ENCODE results near the gene NEDD4.
"Not testable (repeated sequence)": the region's sequence is repeated elsewhere in the genome, so short reads cannot be mapped to it uniquely, and the experiment has no call there.

NEDD4 gene

GRCh38 chr15:55799291-55800212 is 193.9 kb downstream of the NEDD4 start:
- H3K4me3 ChIP-seq (ENCODE audit: insufficient read length, low read depth): no peak overlapping the region
- H3K27me3 ChIP-seq (ENCODE audit: insufficient read depth, insufficient read length): no peaks in the 10 kb centered on the region
- H3K4me1 ChIP-seq (ENCODE audit: insufficient read depth, insufficient read length): no peaks in the 10 kb centered on the region
- H3K9me3 ChIP-seq (ENCODE audit: insufficient read depth, low read length): peaks cover 10% of the 10 kb centered on the region
- no peaks in the 10 kb centered on the region for H3K36me3 ChIP-seq (ENCODE audit: insufficient read depth, insufficient read length, low read length)
- DNase-seq (ENCODE audit: low read depth, low spot score): peak; percentile 51
- TF ChIP-seq YY1 (IDR thresholded peaks at IDR 0.05; ENCODE audit: insufficient read depth, insufficient read length): peak; percentile 73
- no peak for TF ChIP-seq SUZ12 (IDR thresholded peaks at IDR 0.05; ENCODE audit: extremely low read depth, insufficient read depth, insufficient read length)
- TF ChIP-seq ZNF274 (IDR thresholded peaks at IDR 0.05; ENCODE audit: low read depth, low read length): no peak
- H3K9ac ChIP-seq (ENCODE audit: insufficient read length, low read depth): no peak overlapping the region

GRCh38 chr15:55796321-55796965 is 197.0 kb downstream of the NEDD4 start:
- no peak overlapping the region for H3K9ac ChIP-seq (ENCODE audit: insufficient read length, low read depth)
- DNase-seq (ENCODE audit: low read depth, low spot score): no peak
- H3K4me3 ChIP-seq (ENCODE audit: insufficient read length, low read depth): no peak overlapping the region

GRCh38 chr15:55795031-55795430 is 198.4 kb downstream of the NEDD4 start:
- Histone ChIP-seq H3K9ac (ENCODE audit: insufficient read length, low read depth) (no peak overlapping the region), H3K4me1 (ENCODE audit: insufficient read depth, insufficient read length) (no peaks in the 10 kb centered on the region), H3K36me3 (ENCODE audit: insufficient read depth, insufficient read length, low read length) (no peaks in the 10 kb centered on the region), H3K4me3 (ENCODE audit: insufficient read length, low read depth) (no peak overlapping the region), H3K9me3 (ENCODE audit: insufficient read depth, low read length) (peaks cover 47% of the 10 kb centered on the region), H3K27me3 (ENCODE audit: insufficient read depth, insufficient read length) (no peaks in the 10 kb centered on the region)
- DNase-seq (ENCODE audit: low read depth, low spot score): no peak
- TF ChIP-seq YY1 (IDR thresholded peaks at IDR 0.05; ENCODE audit: insufficient read depth, insufficient read length) (no peak), ZNF274 (IDR thresholded peaks at IDR 0.05; ENCODE audit: low read depth, low read length) (no peak), SUZ12 (IDR thresholded peaks at IDR 0.05; ENCODE audit: extremely low read depth, insufficient read depth, insufficient read length) (no peak)

More at GRCh38 chr15:55796321-55796965, 197.0 kb downstream of the NEDD4 start:
- Histone ChIP-seq H3K4me1 (ENCODE audit: insufficient read depth, insufficient read length) (no peaks in the 10 kb centered on the region), H3K27me3 (ENCODE audit: insufficient read depth, insufficient read length) (no peaks in the 10 kb centered on the region), H3K9me3 (ENCODE audit: insufficient read depth, low read length) (peaks cover 38% of the 10 kb centered on the region), H3K36me3 (ENCODE audit: insufficient read depth, insufficient read length, low read length) (no peaks in the 10 kb centered on the region)
- TF ChIP-seq SUZ12 (IDR thresholded peaks at IDR 0.05; ENCODE audit: extremely low read depth, insufficient read depth, insufficient read length) (no peak), YY1 (IDR thresholded peaks at IDR 0.05; ENCODE audit: insufficient read depth, insufficient read length) (no peak), ZNF274 (IDR thresholded peaks at IDR 0.05; ENCODE audit: low read depth, low read length) (no peak)

- Histone ChIP-seq H3K9ac (ENCODE audit: insufficient read length, low read depth) (no peak overlapping the region), H3K36me3 (ENCODE audit: insufficient read depth, insufficient read length, low read length) (no peaks in the 10 kb centered on the region), H3K27me3 (ENCODE audit: insufficient read depth, insufficient read length) (no peaks in the 10 kb centered on the region), H3K4me1 (ENCODE audit: insufficient read depth, insufficient read length) (no peaks in the 10 kb centered on the region), H3K4me3 (ENCODE audit: insufficient read length, low read depth) (no peak overlapping the region), H3K9me3 (ENCODE audit: insufficient read depth, low read length) (peaks cover 62% of the 10 kb centered on the region)
- DNase-seq (ENCODE audit: low read depth, low spot score): no peak
- TF ChIP-seq ZNF274 (IDR thresholded peaks at IDR 0.05; ENCODE audit: low read depth, low read length) (no peak), SUZ12 (IDR thresholded peaks at IDR 0.05; ENCODE audit: extremely low read depth, insufficient read depth, insufficient read length) (no peak), YY1 (IDR thresholded peaks at IDR 0.05; ENCODE audit: insufficient read depth, insufficient read length) (no peak)
Observed at GRCh38 chr15:55791551-55792400, 201.6 kb downstream of the NEDD4 start.

- Histone ChIP-seq H3K4me1 (ENCODE audit: insufficient read depth, insufficient read length) (peaks cover 2% of the 10 kb centered on the region), H3K9ac (ENCODE audit: insufficient read length, low read depth) (no peak overlapping the region), H3K4me3 (ENCODE audit: insufficient read length, low read depth) (no peak overlapping the region), H3K36me3 (ENCODE audit: insufficient read depth, insufficient read length, low read length) (no peaks in the 10 kb centered on the region), H3K9me3 (ENCODE audit: insufficient read depth, low read length) (peaks cover 48% of the 10 kb centered on the region), H3K27me3 (ENCODE audit: insufficient read depth, insufficient read length) (no peaks in the 10 kb centered on the region)
- DNase-seq (ENCODE audit: low read depth, low spot score): no peak
- TF ChIP-seq YY1 (IDR thresholded peaks at IDR 0.05; ENCODE audit: insufficient read depth, insufficient read length) (no peak), ZNF274 (IDR thresholded peaks at IDR 0.05; ENCODE audit: low read depth, low read length) (no peak), SUZ12 (IDR thresholded peaks at IDR 0.05; ENCODE audit: extremely low read depth, insufficient read depth, insufficient read length) (no peak)
Observed at GRCh38 chr15:55789066-55789660, 204.2 kb downstream of the NEDD4 start.

GRCh38 chr15:55786341-55786740 is 207.1 kb downstream of the NEDD4 start:
- TF ChIP-seq SUZ12 (IDR thresholded peaks at IDR 0.05; ENCODE audit: extremely low read depth, insufficient read depth, insufficient read length) (no peak), YY1 (IDR thresholded peaks at IDR 0.05; ENCODE audit: insufficient read depth, insufficient read length) (no peak), ZNF274 (IDR thresholded peaks at IDR 0.05; ENCODE audit: low read depth, low read length) (no peak)
- H3K4me1 ChIP-seq (ENCODE audit: insufficient read depth, insufficient read length): peaks cover 2% of the 10 kb centered on the region
- DNase-seq (ENCODE audit: low read depth, low spot score): no peak

GRCh38 chr15:55785593-55785992 is 207.8 kb downstream of the NEDD4 start:
- not testable (repeated sequence) for H3K36me3 ChIP-seq (ENCODE audit: insufficient read depth, insufficient read length, low read length); H3K9ac ChIP-seq (ENCODE audit: insufficient read length, low read depth); H3K4me1 ChIP-seq (ENCODE audit: insufficient read depth, insufficient read length); H3K27me3 ChIP-seq (ENCODE audit: insufficient read depth, insufficient read length); H3K4me3 ChIP-seq (ENCODE audit: insufficient read length, low read depth); DNase-seq (ENCODE audit: low read depth, low spot score)
- peaks cover 16% of the 10 kb centered on the region for H3K9me3 ChIP-seq (ENCODE audit: insufficient read depth, low read length)

More at GRCh38 chr15:55786341-55786740, 207.1 kb downstream of the NEDD4 start:
- H3K9me3 ChIP-seq (ENCODE audit: insufficient read depth, low read length): peaks cover 23% of the 10 kb centered on the region
- H3K36me3 ChIP-seq (ENCODE audit: insufficient read depth, insufficient read length, low read length): no peaks in the 10 kb centered on the region
- H3K4me3 ChIP-seq (ENCODE audit: insufficient read length, low read depth): no peak overlapping the region
- H3K9ac ChIP-seq (ENCODE audit: insufficient read length, low read depth): peak overlapping the region; percentile 73
- H3K27me3 ChIP-seq (ENCODE audit: insufficient read depth, insufficient read length): no peaks in the 10 kb centered on the region
